Measurements from ENCODE around the gene RTRAF.

RTRAF gene

GRCh38 chr14:51972566-51972965, 16.8 kb upstream of the RTRAF start:
- TF ChIP-seq, protein P1, sequence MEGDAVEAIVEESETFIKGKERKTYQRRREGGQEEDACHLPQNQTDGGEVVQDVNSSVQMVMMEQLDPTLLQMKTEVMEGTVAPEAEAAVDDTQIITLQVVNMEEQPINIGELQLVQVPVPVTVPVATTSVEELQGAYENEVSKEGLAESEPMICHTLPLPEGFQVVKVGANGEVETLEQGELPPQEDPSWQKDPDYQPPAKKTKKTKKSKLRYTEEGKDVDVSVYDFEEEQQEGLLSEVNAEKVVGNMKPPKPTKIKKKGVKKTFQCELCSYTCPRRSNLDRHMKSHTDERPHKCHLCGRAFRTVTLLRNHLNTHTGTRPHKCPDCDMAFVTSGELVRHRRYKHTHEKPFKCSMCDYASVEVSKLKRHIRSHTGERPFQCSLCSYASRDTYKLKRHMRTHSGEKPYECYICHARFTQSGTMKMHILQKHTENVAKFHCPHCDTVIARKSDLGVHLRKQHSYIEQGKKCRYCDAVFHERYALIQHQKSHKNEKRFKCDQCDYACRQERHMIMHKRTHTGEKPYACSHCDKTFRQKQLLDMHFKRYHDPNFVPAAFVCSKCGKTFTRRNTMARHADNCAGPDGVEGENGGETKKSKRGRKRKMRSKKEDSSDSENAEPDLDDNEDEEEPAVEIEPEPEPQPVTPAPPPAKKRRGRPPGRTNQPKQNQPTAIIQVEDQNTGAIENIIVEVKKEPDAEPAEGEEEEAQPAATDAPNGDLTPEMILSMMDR (IDR thresholded peaks at IDR 0.05; ENCODE audit: low read depth, low read length) = no peak
- DNase-seq (ENCODE audit: extremely low read depth, low read depth) = no peak

- DNase-seq (ENCODE audit: extremely low read depth, low read depth) = no peak
- TF ChIP-seq, protein P1 (IDR thresholded peaks at IDR 0.05; ENCODE audit: low read depth, low read length) = no peak
Measured at GRCh38 chr14:51977075-51977474, 12.3 kb upstream of the RTRAF start.

DNA sequence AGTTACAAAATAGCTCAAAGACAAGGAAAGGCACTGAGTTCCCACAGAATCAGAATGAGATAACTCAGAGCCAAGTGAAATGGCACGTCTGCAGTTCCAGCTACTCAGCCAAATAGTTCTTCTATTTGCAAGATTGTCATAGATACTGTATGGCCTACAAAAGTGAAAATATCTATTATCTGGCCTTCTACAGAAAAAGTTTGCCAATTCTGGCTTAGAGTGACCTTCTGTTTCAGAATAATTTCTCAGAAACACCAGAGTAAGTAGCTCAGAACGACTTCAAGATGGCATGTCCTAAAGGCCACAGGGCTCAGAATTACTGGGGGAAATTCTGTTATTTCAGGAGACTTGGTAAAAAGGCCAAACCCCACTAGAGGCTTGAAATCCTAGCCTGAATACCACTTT, 10.7 kb upstream of the RTRAF start:
- TF ChIP-seq, protein P1 (IDR thresholded peaks at IDR 0.05; ENCODE audit: low read depth, low read length) = no peak

GRCh38 chr14:51979088-51979709, 10.1 kb upstream of the RTRAF start:
- TF ChIP-seq, protein P1 (IDR thresholded peaks at IDR 0.05; ENCODE audit: low read depth, low read length) = peak; percentile 87
- DNase-seq (ENCODE audit: extremely low read depth, low read depth) = peak; percentile 57

More for the DNA sequence above, 10.7 kb upstream of the RTRAF start:
- no peak for DNase-seq (ENCODE audit: extremely low read depth, low read depth)

GRCh38 chr14:51981218-51981854, 8.0 kb upstream of the RTRAF start:
- no peak for DNase-seq (ENCODE audit: extremely low read depth, low read depth)
- TF ChIP-seq, protein P1 (IDR thresholded peaks at IDR 0.05; ENCODE audit: low read depth, low read length) = no peak

GRCh38 chr14:51988221-51988620, 1.1 kb upstream of the RTRAF start:
- no peak for DNase-seq (ENCODE audit: extremely low read depth, low read depth)
- TF ChIP-seq, protein P1 (IDR thresholded peaks at IDR 0.05; ENCODE audit: low read depth, low read length) = no peak

DNA sequence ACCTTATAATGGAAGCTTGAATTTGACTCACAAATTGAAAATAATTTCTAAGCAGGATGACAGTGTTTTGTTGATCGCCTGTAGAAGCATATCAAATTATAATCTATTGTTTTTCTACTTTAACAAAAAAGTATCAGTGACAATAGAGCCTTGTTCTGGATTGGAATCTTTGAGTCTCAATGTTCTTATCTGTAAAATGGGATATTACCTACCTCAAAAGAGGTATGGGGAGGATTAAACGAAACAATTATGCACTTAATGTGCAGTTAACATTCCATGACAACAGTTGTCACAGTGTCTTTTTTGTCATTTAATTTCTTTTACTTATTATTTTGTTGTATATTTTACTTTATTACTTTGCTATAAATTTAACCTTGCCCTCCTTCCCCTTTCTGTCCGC, 1.1 kb downstream of the RTRAF start:
- no peak for DNase-seq (ENCODE audit: extremely low read depth, low read depth)

More for the DNA sequence above, 1.1 kb downstream of the RTRAF start:
- TF ChIP-seq, protein P1 (IDR thresholded peaks at IDR 0.05; ENCODE audit: low read depth, low read length) = no peak
